HepG2 (cell line): Measurements from ENCODE around the gene MAP2K3. TPM values are rescaled to one million over a fixed set of nuclear protein-coding genes. Genes with fewer than 3 reads are reported as not detected.

Source experiments
- BCL6 ChIP-seq: IDR thresholded peaks from 2 replicates; pipeline ENCODE4 v1.6.1; 2016; ENCODE audit warnings: missing genetic modification reagents, missing compliant biosample characterization
- ELF1 ChIP-seq: sonication (generic); formaldehyde crosslinking; IDR thresholded peaks from 2 replicates; pipeline ENCODE4 v1.4.0; 2020; ENCODE audit warnings: missing genetic modification reagents
- GFI1 ChIP-seq: sonication (generic); formaldehyde crosslinking; IDR thresholded peaks from 2 replicates; pipeline ENCODE4 v1.5.0; 2020; ENCODE audit warnings: missing genetic modification reagents, mild to moderate bottlenecking, borderline replicate concordance
- GTF3A ChIP-seq: sonication (generic); formaldehyde crosslinking; conservative IDR thresholded peaks from 2 replicates; pipeline ENCODE4 v1.4.0; 2020; ENCODE audit warnings: mild to moderate bottlenecking, missing genetic modification reagents
- HDAC2 ChIP-seq: sonication (generic); formaldehyde crosslinking; IDR thresholded peaks from 2 replicates; pipeline ENCODE4 v1.4.0; 2020; ENCODE audit warnings: missing genetic modification reagents
- HMG20A ChIP-seq: IDR thresholded peaks from 2 replicates; pipeline ENCODE4 v1.6.1; 2016; ENCODE audit warnings: borderline replicate concordance
- HMGXB4 ChIP-seq, 2 experiments: sonication (generic) in 1 of 2; formaldehyde crosslinking in 1 of 2; IDR thresholded peaks; 2 replicates each; pipeline versions ENCODE4 v1.4.0 to v1.6.1; 2018 to 2020; ENCODE audit warnings: missing genetic modification reagents in 2 of 2, borderline replicate concordance in 1 of 2, low read depth in 1 of 2, mild to moderate bottlenecking in 1 of 2, missing biosample characterization in 1 of 2
- PHF5A ChIP-seq: IDR thresholded peaks from one replicate; pipeline ENCODE4 v1.6.1; 2018; ENCODE audit warnings: low read depth, missing genetic modification reagents; ENCODE audit not compliant: unreplicated experiment
- PITX1 ChIP-seq: sonication (generic); formaldehyde crosslinking; IDR thresholded peaks from 2 replicates; pipeline ENCODE4 v1.5.1; 2020; ENCODE audit warnings: mild to moderate bottlenecking, missing genetic modification reagents
- POLR2A ChIP-seq, 2 experiments: IDR thresholded peaks; 2 replicates each; pipeline ENCODE4 v1.6.1; 2011; ENCODE audit warnings: low read depth in 2 of 2, low read length in 2 of 2, mild to moderate bottlenecking in 1 of 2, moderate library complexity in 1 of 2; ENCODE audit not compliant: insufficient read depth in 1 of 2
- REST ChIP-seq, 2 experiments: IDR thresholded peaks; 2 replicates each; pipeline ENCODE4 v1.6.1; 2011 to 2012; ENCODE audit warnings: low read length in 2 of 2, borderline replicate concordance in 1 of 2, low read depth in 1 of 2, mild to moderate bottlenecking in 1 of 2, moderate library complexity in 1 of 2
- SAFB2 ChIP-seq: sonication (generic); formaldehyde crosslinking; IDR thresholded peaks from 2 replicates; pipeline ENCODE4 v1.5.1; 2020; ENCODE audit warnings: missing genetic modification reagents, low read depth, mild to moderate bottlenecking, borderline replicate concordance
- SOX13 ChIP-seq, 3 experiments: fragments of 450-650 bp in 1 of 3; sonication (generic) in 1 of 3; formaldehyde crosslinking in 1 of 3; IDR thresholded peaks in 2 of 3; conservative IDR thresholded peaks in 1 of 3; 2 replicates each; pipeline versions ENCODE4 v1.5.0 to v1.6.1; 2016 to 2020; ENCODE audit warnings: antibody characterized with exemption in 1 of 3, mild to moderate bottlenecking in 1 of 3, missing compliant biosample characterization in 1 of 3, missing genetic modification reagents in 1 of 3, moderate library complexity in 1 of 3
- TFDP2 ChIP-seq: sonication (generic); formaldehyde crosslinking; IDR thresholded peaks from 2 replicates; pipeline ENCODE4 v1.4.0; 2020; ENCODE audit warnings: missing genetic modification reagents
- ZBTB4 ChIP-seq: sonication (generic); formaldehyde crosslinking; IDR thresholded peaks from 2 replicates; pipeline ENCODE4 v1.4.0; 2020; ENCODE audit warnings: missing genetic modification reagents, mild to moderate bottlenecking, borderline replicate concordance
- ZNF331 ChIP-seq: sonication (generic); formaldehyde crosslinking; IDR thresholded peaks from 2 replicates; pipeline ENCODE4 v1.4.0; 2020; ENCODE audit warnings: missing genetic modification reagents
- ZNF354B ChIP-seq: sonication (generic); formaldehyde crosslinking; IDR thresholded peaks from 2 replicates; pipeline ENCODE4 v1.8.0; 2022; ENCODE audit warnings: mild to moderate bottlenecking, missing genetic modification reagents
- ZNF777 ChIP-seq: sonication (generic); formaldehyde crosslinking; IDR thresholded peaks from 2 replicates; pipeline ENCODE4 v1.4.0; 2020; ENCODE audit warnings: missing genetic modification reagents
- polyA plus RNA-seq, 8 experiments: library from polyadenylated mRNA; depleted of rRNA in 3 of 8; stranded (reverse) in 7 of 8; unstranded in 1 of 8; fragments of >200 nt; fragmentation: Illumina TruSeq in 4 of 8; extraction: Trizol in 4 of 8; gene quantifications; 2 replicates each; pipeline versions ENCODE4 v1.2.1 to v1.2.3, GENCODE V29; 2011 to 2016; ENCODE audit warnings: low read depth in 4 of 8, missing spikeins in 1 of 8, mixed read lengths in 1 of 8; ENCODE audit not compliant: insufficient read depth in 1 of 8
- total RNA-seq, 5 experiments: library from RNA; depleted of rRNA; stranded (reverse); fragments of >200 nt; fragmentation: Illumina TruSeq; extraction: Trizol; gene quantifications; 2 replicates each; pipeline ENCODE4 v1.2.3, GENCODE V29; 2016; ENCODE audit warnings: low read depth in 1 of 5

Gene MAP2K3
- total and polyA plus RNA-seq, 2 of the 13 experiments (the other 11 are each of a cell fraction or from before 2014, with no cell fraction given) = 20.5 to 27.4 TPM

- TF ChIP-seq POLR2A (IDR thresholded peaks at IDR 0.05; ENCODE audit: insufficient read depth in 1 of 2, low read depth in 2 of 2, low read length in 2 of 2) (peak; percentile 71 to 88), ZNF354B (CRISPR knock-in tag) (no peak), ZNF777 (CRISPR knock-in tag) (no peak), PHF5A (CRISPR knock-in tag) (peak; percentile 19), SOX13 (IDR thresholded peaks at IDR 0.05) (no peak), SOX13 (CRISPR knock-in tag; conservative IDR thresholded peaks at IDR 0.05 in 1 of 2, IDR thresholded peaks at IDR 0.05 in 1 of 2) (peak in 1 of 2 experiments; percentile 60; a peak in 1 of 4 replicates), GTF3A (no peak), ZBTB4 (CRISPR knock-in tag) (no peak), HMG20A (peak; percentile 67; the same call in 1 of the 2 replicates), PITX1 (CRISPR knock-in tag) (peak; percentile 40; the same call in 1 of the 2 replicates), BCL6 (peak; percentile 59), GFI1 (CRISPR knock-in tag) (peak; percentile 25; the same call in 1 of the 2 replicates), HMGXB4 (CRISPR knock-in tag; IDR thresholded peaks at IDR 0.05; ENCODE audit: borderline replicate concordance in 1 of 2, low read depth in 1 of 2) (peak; percentile 56 to 65; a peak in 2 of 4 replicates), ELF1 (CRISPR knock-in tag) (peak; percentile 82), REST (IDR thresholded peaks at IDR 0.05; ENCODE audit: borderline replicate concordance in 1 of 2, low read depth in 1 of 2, low read length in 2 of 2) (no peak; a peak in 1 of 4 replicates), ZNF331 (peak; percentile 54; the same call in 1 of the 2 replicates), SAFB2 (CRISPR knock-in tag) (0 out of 2 replicates have a peak, but pooled peaks have one; percentile 31), HDAC2 (CRISPR knock-in tag) (peak; percentile 82), TFDP2 (CRISPR knock-in tag) (no peak)
These were observed 1.7 kb downstream of the MAP2K3 start (continued) for GRCh38 chr17:21286066-21286770.
